ENCODE results near the gene GALNT14. TPM values are rescaled to one million over a fixed set of nuclear protein-coding genes. Genes with fewer than 3 reads are reported as not detected.

Gene GALNT14
- total RNA-seq, 1 donor, result not detected

DNA sequence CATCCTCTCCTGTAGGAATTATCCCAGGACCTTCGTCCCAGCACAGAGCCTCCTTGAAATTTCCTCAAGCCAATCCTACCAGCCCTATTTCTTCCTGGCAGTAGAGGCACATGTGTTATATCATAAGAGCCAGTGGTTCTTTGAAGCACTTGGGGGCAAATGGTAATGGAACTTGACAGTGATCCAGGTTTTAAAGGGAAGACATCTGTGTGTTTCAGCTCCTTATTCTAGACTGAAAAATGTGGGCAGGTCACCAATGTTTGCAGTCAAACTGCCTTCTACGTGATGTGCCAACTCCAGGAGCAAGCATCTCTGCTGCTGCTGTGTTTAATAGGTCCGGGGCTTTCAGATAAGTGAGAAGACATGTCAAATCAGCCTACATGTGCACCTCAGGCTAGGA, 157.1 kb downstream of the GALNT14 start:
- DNase-seq (ENCODE audit: insufficient read length, low spot score, missing footprints), result no peak
- Histone ChIP-seq H3K4me3 (ENCODE audit: insufficient read depth, low read length) (no peak overlapping the region), H3K27ac (ENCODE audit: low read depth, low read length) (no peak overlapping the region), H3K79me2 (ENCODE audit: insufficient read depth, low read length) (no peaks in the 10 kb centered on the region), H3K36me3 (ENCODE audit: insufficient read depth, low read length) (no peaks in the 10 kb centered on the region), H2AFZ (ENCODE audit: low read length) (no peak overlapping the region), H3K4me1 (ENCODE audit: insufficient read depth, low read length) (no peaks in the 10 kb centered on the region), H3K4me2 (ENCODE audit: insufficient read depth, low read length) (no peak overlapping the region), H3K27me3 (ENCODE audit: insufficient read depth, low read length) (no peaks in the 10 kb centered on the region), H3K9me3 (ENCODE audit: low read depth, low read length) (no peaks in the 10 kb centered on the region), H4K20me1 (ENCODE audit: insufficient read depth, low read length) (no peaks in the 10 kb centered on the region)
- TF ChIP-seq, protein P1, sequence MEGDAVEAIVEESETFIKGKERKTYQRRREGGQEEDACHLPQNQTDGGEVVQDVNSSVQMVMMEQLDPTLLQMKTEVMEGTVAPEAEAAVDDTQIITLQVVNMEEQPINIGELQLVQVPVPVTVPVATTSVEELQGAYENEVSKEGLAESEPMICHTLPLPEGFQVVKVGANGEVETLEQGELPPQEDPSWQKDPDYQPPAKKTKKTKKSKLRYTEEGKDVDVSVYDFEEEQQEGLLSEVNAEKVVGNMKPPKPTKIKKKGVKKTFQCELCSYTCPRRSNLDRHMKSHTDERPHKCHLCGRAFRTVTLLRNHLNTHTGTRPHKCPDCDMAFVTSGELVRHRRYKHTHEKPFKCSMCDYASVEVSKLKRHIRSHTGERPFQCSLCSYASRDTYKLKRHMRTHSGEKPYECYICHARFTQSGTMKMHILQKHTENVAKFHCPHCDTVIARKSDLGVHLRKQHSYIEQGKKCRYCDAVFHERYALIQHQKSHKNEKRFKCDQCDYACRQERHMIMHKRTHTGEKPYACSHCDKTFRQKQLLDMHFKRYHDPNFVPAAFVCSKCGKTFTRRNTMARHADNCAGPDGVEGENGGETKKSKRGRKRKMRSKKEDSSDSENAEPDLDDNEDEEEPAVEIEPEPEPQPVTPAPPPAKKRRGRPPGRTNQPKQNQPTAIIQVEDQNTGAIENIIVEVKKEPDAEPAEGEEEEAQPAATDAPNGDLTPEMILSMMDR (IDR thresholded peaks at IDR 0.05; ENCODE audit: extremely low read depth, low read depth, low read length), result no peak

DNA sequence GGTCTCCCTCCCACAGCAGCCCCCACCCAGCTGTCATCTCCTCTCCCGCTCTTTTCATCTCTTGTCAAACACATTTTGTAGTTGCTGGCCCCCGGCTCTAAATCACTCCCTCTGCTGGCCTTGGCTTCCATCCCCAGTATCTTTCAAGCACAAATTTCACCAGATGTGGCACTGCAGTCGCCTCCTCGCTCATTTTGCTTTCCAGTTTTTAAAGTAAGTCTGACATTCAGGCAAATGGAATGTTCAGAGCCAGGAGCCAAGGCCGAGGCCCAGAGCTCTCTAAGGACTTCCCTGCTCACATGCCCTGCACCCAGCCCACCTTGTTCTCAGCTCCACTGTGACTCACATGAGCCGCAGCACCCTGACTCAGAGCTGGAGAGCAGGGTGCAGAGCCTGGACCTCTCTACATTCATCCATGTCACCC, 158.4 kb downstream of the GALNT14 start:
- Histone ChIP-seq H3K27ac (ENCODE audit: low read depth, low read length) (no peak overlapping the region), H3K27me3 (ENCODE audit: insufficient read depth, low read length) (no peaks in the 10 kb centered on the region), H3K79me2 (ENCODE audit: insufficient read depth, low read length) (no peaks in the 10 kb centered on the region), H3K9me3 (ENCODE audit: low read depth, low read length) (no peaks in the 10 kb centered on the region), H3K36me3 (ENCODE audit: insufficient read depth, low read length) (no peaks in the 10 kb centered on the region), H3K4me2 (ENCODE audit: insufficient read depth, low read length) (no peak overlapping the region), H3K4me1 (ENCODE audit: insufficient read depth, low read length) (no peaks in the 10 kb centered on the region), H2AFZ (ENCODE audit: low read length) (no peak overlapping the region), H3K4me3 (ENCODE audit: insufficient read depth, low read length) (no peak overlapping the region), H4K20me1 (ENCODE audit: insufficient read depth, low read length) (no peaks in the 10 kb centered on the region)
- DNase-seq (ENCODE audit: insufficient read length, low spot score, missing footprints), result no peak
- TF ChIP-seq, protein P1 (IDR thresholded peaks at IDR 0.05; ENCODE audit: extremely low read depth, low read depth, low read length), result peak; percentile 26

DNA sequence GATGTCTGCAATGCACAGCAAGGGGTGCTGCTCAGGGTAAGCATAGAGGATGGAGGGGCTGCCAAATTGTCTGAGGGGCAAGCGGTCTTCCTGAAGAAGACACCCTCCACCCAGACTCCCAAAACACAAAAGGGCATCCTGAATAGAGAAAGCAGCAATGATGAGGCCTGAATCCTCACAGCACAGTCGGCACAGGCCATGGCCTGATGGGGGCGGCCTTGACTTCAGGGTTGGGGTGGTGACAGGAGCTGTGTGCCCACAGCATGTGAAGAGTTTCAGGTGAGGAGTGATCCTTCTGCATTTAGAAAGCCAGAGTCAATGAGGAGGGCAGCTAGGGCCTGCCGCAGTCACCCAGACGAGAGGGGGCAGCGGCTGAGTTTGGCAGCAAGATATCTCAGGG, 159.4 kb downstream of the GALNT14 start:
- no peak for DNase-seq (ENCODE audit: insufficient read length, low spot score, missing footprints)
- H4K20me1 ChIP-seq (ENCODE audit: insufficient read depth, low read length), result no peaks in the 10 kb centered on the region
- no peak overlapping the region for H2AFZ ChIP-seq (ENCODE audit: low read length)
- H3K4me2 ChIP-seq (ENCODE audit: insufficient read depth, low read length), result no peak overlapping the region
- no peaks in the 10 kb centered on the region for H3K79me2 ChIP-seq (ENCODE audit: insufficient read depth, low read length)
- H3K9me3 ChIP-seq (ENCODE audit: low read depth, low read length), result no peaks in the 10 kb centered on the region
- no peak overlapping the region for H3K4me3 ChIP-seq (ENCODE audit: insufficient read depth, low read length)
- no peak overlapping the region for H3K27ac ChIP-seq (ENCODE audit: low read depth, low read length)
- no peaks in the 10 kb centered on the region for H3K27me3 ChIP-seq (ENCODE audit: insufficient read depth, low read length)
- H3K4me1 ChIP-seq (ENCODE audit: insufficient read depth, low read length), result no peaks in the 10 kb centered on the region
- H3K36me3 ChIP-seq (ENCODE audit: insufficient read depth, low read length), result no peaks in the 10 kb centered on the region
- TF ChIP-seq, protein P1 (IDR thresholded peaks at IDR 0.05; ENCODE audit: extremely low read depth, low read depth, low read length), result no peak

DNA sequence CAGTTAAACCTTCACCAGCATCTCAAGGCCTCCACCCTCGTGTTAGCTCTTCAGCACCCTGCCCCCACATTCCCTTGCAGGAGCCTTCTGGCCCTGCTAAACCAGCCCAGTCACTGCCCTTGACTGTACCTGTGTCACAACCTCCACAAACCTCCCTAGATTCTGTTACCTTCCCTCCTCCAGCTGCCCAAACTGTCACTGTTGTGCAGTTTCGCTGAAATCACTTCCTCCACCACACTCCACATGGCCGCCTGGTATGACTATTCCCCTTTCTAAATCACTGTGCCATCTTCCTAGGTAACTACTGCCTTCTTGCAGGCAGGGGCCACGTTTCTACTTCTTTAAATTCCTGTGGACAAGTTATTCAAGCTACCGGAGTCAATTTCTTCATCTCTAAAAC, 160.2 kb downstream of the GALNT14 start:
- H3K36me3 ChIP-seq (ENCODE audit: insufficient read depth, low read length), result no peaks in the 10 kb centered on the region
- no peaks in the 10 kb centered on the region for H3K4me1 ChIP-seq (ENCODE audit: insufficient read depth, low read length)
- no peak for DNase-seq (ENCODE audit: insufficient read length, low spot score, missing footprints)
- H3K79me2 ChIP-seq (ENCODE audit: insufficient read depth, low read length), result no peaks in the 10 kb centered on the region
- no peak overlapping the region for H3K27ac ChIP-seq (ENCODE audit: low read depth, low read length)
- no peaks in the 10 kb centered on the region for H3K27me3 ChIP-seq (ENCODE audit: insufficient read depth, low read length)
- TF ChIP-seq, protein P1 (IDR thresholded peaks at IDR 0.05; ENCODE audit: extremely low read depth, low read depth, low read length), result no peak
- no peak overlapping the region for H2AFZ ChIP-seq (ENCODE audit: low read length)
- no peak overlapping the region for H3K4me3 ChIP-seq (ENCODE audit: insufficient read depth, low read length)
- H4K20me1 ChIP-seq (ENCODE audit: insufficient read depth, low read length), result no peaks in the 10 kb centered on the region
- H3K9me3 ChIP-seq (ENCODE audit: low read depth, low read length), result no peaks in the 10 kb centered on the region
- H3K4me2 ChIP-seq (ENCODE audit: insufficient read depth, low read length), result no peak overlapping the region

All from osteoblast (primary cell).